Immature natural killer cell (primary cell): Measurements from ENCODE around the gene PTX4. TPM values are rescaled to one million over a fixed set of nuclear protein-coding genes. Genes with fewer than 3 reads are reported as not detected.

Experiments used
- DNase-seq, 3 donors: peaks; one replicate each; pipeline ENCODE4 v3.0.0; 2022; ENCODE audit warnings: mixed read lengths in 1 of 3
- H3K27ac Mint-ChIP-seq, 6 donors: one replicate each; pipeline ENCODE4 v1.8.0; 2020; ENCODE audit warnings: mixed read lengths in 6 of 6, mild to moderate bottlenecking in 5 of 6, inconsistent platforms in 4 of 6, moderate library complexity in 3 of 6
- H3K27me3 Mint-ChIP-seq, 3 donors: one replicate each; pipeline ENCODE4 v1.8.0; 2020 to 2021; ENCODE audit warnings: low read depth in 3 of 3, mild to moderate bottlenecking in 3 of 3, mixed read lengths in 3 of 3, moderate library complexity in 3 of 3, inconsistent platforms in 1 of 3
- H3K36me3 Mint-ChIP-seq, 3 donors: one replicate each; pipeline ENCODE4 v1.8.0; 2020; ENCODE audit warnings: mixed read lengths in 3 of 3, inconsistent platforms in 2 of 3, mild to moderate bottlenecking in 2 of 3
- H3K4me1 Mint-ChIP-seq, 2 donors: one replicate each; pipeline ENCODE4 v1.8.0; 2020; ENCODE audit warnings: inconsistent platforms in 2 of 2, mild to moderate bottlenecking in 2 of 2, mixed read lengths in 2 of 2, moderate library complexity in 1 of 2
- H3K4me3 Mint-ChIP-seq, 5 donors: one replicate each; pipeline ENCODE4 v1.8.0; 2020; ENCODE audit warnings: mild to moderate bottlenecking in 5 of 5, mixed read lengths in 5 of 5, inconsistent platforms in 3 of 5, moderate library complexity in 3 of 5
- H3K9me3 Mint-ChIP-seq, 6 donors: one replicate each; pipeline ENCODE4 v1.8.0; 2020; ENCODE audit warnings: mild to moderate bottlenecking in 6 of 6, mixed read lengths in 6 of 6, inconsistent platforms in 4 of 6, moderate library complexity in 3 of 6
- polyA plus RNA-seq, 3 donors: library from polyadenylated mRNA; unstranded; fragments of 300-500 nt; fragmentation: Illumina TruSeq; gene quantifications; one replicate each; pipeline ENCODE4 v1.2.3, GENCODE V29; 2021

Gene PTX4
- polyA plus RNA-seq, 3 donors from 2014 or later, result not detected

- H3K27ac Mint-ChIP-seq, result no peak overlapping the region
- DNase-seq, result no peak
- no peak overlapping the region for H3K4me3 Mint-ChIP-seq
- H3K27me3 Mint-ChIP-seq, result peaks cover 0 to 2% (median 2%) of the 10 kb centered on the region in 3 donors
- H3K4me1 Mint-ChIP-seq, result peaks cover 0 to 18% of the 10 kb centered on the region in 2 donors
- no peaks in the 10 kb centered on the region for H3K9me3 Mint-ChIP-seq
- H3K36me3 Mint-ChIP-seq, result no peaks in the 10 kb centered on the region
Measured at GRCh38 chr16:1528921-1529537, 40.3 kb upstream of the PTX4 start.

DNA sequence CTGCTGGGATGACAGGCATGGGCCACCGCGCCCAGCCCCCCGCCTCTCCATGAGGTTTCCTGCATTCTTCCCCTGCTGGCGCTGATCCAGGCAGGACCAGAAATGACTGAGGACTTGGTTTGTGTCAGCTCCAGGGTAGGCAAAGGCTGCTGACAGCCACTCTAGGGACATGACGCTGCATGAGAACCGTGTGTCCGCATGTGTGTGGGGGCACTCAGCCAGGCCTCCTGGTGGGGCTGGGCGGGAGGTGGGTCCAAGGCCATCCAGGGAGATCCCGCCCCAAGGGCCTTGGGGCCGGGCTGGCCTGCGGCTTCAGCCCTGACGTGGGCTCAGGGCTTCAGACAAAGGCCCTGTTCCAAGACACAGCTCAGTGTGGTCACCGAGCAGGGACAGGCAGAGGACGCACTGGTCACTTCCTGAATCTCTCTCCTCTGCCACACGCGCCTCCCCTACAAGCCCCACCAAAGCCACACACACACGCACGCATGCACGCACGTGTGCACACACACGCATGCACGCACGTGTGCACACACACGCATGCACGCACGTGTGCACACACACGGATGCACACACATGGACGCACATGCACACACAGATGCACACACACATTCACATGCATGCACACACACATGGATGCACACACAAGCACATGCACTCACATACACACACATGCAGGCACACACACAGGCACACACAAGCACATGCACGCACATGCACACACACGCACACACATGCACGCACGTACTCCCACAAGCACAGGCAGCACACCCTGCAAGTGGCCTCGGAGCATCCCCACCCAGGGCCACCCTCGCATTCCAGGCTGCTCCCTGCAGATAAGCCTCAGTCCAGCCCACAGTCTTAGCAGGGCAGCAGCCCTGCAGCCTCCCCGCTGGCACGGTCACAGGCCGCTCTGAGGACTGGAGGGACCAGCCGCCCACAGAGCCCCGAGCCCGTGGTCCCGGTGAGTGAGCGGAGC is 39.4 kb upstream of the PTX4 start:
- peaks cover 0 to 15% of the 10 kb centered on the region in 2 donors for H3K4me1 Mint-ChIP-seq
- H3K4me3 Mint-ChIP-seq, result no peak overlapping the region
- no peaks in the 10 kb centered on the region for H3K36me3 Mint-ChIP-seq
- no peak overlapping the region for H3K27ac Mint-ChIP-seq
- H3K27me3 Mint-ChIP-seq, result peaks cover 0 to 2% (median 2%) of the 10 kb centered on the region in 3 donors
- DNase-seq, result no peak
- no peaks in the 10 kb centered on the region for H3K9me3 Mint-ChIP-seq

DNA sequence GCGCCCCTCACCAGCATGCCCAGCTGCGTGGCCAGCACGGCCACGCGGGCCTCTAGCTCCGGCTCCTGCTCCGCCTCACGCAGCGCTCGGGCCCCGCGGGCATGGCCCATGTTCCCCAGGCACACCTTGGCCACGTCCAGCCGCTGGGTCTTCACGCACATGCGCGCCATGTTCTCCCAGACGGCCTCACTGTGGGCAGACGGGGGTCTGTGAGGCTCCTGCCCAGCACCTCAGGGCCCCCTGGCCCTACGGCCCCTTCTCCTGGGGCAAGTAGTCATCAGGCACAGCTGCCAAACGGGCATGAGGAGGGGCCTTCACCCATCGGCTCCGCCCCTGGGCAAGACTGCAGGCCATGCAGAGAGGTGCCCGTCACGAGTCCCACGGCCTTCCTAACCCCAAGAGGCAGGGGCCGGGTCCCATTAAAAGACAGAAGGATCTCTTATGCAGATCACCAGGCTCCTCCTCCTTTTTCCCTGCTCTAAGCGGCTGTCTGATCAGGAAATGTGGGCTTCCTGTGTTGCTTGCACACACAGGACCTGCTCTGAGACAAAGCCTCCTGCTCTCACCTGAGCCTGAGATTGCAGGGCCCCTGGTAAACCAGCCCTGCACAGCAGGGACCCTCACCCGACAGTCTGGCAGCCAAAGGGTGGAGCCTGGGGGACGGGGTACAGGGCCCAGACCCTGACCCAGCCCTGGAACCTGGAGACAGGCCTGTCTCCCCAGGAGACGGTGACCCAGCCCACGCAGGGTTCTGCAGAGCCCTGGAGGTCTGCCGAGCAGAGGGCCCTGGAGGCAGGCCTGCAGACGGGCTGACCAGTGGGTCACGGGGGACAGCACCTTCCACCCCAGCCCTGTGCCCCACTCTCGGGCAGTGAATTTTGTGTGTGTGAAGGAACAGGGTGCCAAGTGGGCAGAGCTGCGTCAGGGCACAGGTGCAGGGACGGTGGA is 38.1 kb upstream of the PTX4 start:
- Mint-ChIP-seq H3K27me3 (peaks cover 0 to 2% (median 2%) of the 10 kb centered on the region in 3 donors), H3K9me3 (no peaks in the 10 kb centered on the region), H3K4me1 (peaks cover 0 to 8% of the 10 kb centered on the region in 2 donors), H3K36me3 (no peaks in the 10 kb centered on the region), H3K27ac (no peak overlapping the region), H3K4me3 (no peak overlapping the region)
- no peak for DNase-seq

- Mint-ChIP-seq H3K9me3 (no peaks in the 10 kb centered on the region), H3K36me3 (no peaks in the 10 kb centered on the region), H3K4me3 (no peak overlapping the region), H3K27me3 (peaks cover 0 to 2% (median 2%) of the 10 kb centered on the region in 3 donors), H3K27ac (no peak overlapping the region), H3K4me1 (peaks cover 0 to 8% of the 10 kb centered on the region in 2 donors)
- no peak for DNase-seq
Measured at GRCh38 chr16:1525871-1526607, 37.3 kb upstream of the PTX4 start.

GRCh38 chr16:1524366-1524765 is 35.6 kb upstream of the PTX4 start:
- H3K27me3 Mint-ChIP-seq, result no peaks in the 10 kb centered on the region
- H3K4me3 Mint-ChIP-seq, result no peak overlapping the region
- peaks cover 0 to 7% of the 10 kb centered on the region in 2 donors for H3K4me1 Mint-ChIP-seq
- H3K27ac Mint-ChIP-seq, result no peak overlapping the region
- no peaks in the 10 kb centered on the region for H3K9me3 Mint-ChIP-seq
- no peak for DNase-seq
- no peaks in the 10 kb centered on the region for H3K36me3 Mint-ChIP-seq

DNA sequence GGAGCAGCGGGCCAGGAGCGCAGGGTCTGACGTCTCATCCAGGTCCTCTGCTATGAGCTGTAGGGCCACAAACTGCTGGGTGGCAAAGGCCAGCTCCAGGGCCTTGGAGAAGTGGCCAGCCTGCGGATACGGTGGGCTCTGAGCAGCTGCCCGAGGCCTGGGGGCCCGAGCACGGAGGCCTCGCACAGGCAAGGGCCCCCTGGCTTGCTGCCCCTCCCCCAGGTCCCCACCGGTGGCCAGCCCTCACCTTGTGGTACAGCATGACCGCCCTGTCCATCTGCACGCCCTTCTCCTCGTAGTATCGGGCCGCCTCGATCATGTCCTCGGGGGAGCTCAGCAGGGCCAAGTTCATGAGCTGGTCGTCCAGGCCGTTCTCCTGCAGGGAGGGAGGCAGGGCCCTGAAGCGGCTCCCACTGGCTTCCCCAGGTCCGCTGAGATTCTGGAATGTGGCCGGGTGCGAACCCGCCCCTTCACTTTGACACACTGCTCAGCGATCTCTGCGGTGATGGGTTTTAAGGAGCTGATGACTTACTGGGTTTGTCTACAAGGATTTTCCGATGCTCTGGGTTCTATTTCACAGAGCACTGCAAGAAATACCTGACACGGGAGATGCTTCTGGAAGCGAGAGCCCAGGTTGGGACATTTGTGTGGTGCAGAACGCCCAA is 35.0 kb upstream of the PTX4 start:
- no peaks in the 10 kb centered on the region for H3K27me3 Mint-ChIP-seq
- H3K4me1 Mint-ChIP-seq, result peaks cover 0 to 7% of the 10 kb centered on the region in 2 donors
- H3K9me3 Mint-ChIP-seq, result no peaks in the 10 kb centered on the region
- peak overlapping the region in 1 of 6 donors; percentile 45 for H3K27ac Mint-ChIP-seq
- no peak overlapping the region for H3K4me3 Mint-ChIP-seq
- H3K36me3 Mint-ChIP-seq, result no peaks in the 10 kb centered on the region
- no peak for DNase-seq

GRCh38 chr16:1520461-1520860 is 31.7 kb upstream of the PTX4 start:
- no peak overlapping the region for H3K4me3 Mint-ChIP-seq
- no peak overlapping the region for H3K27ac Mint-ChIP-seq
- H3K36me3 Mint-ChIP-seq, result no peaks in the 10 kb centered on the region
- no peak for DNase-seq
- no peaks in the 10 kb centered on the region for H3K9me3 Mint-ChIP-seq
- no peaks in the 10 kb centered on the region for H3K4me1 Mint-ChIP-seq
- H3K27me3 Mint-ChIP-seq, result peaks cover 0 to 2% (median 0%) of the 10 kb centered on the region in 3 donors

DNA sequence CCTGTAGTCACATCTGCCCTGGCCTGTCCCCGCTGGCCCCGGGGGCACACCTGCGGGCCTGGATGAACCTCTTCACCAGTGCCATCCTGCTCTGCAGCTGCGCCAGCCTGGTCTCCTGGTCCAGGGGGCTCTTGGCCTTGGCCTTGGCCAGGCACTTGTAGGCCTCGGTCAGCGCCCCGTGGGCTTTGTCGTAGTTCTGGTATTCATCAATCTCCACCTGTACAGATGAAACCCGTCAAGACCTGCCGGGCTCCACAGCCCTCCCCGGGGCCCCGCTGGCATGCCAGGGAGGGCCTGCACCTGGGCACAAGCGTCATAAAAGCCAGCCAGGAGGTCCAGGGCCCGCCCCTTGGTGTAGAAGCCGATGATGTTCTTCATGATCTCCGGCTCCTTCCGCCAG is 31.1 kb upstream of the PTX4 start:
- Mint-ChIP-seq H3K9me3 (no peaks in the 10 kb centered on the region), H3K36me3 (peaks cover 0 to 3% (median 0%) of the 10 kb centered on the region in 3 donors), H3K27me3 (peaks cover 0 to 3% (median 0%) of the 10 kb centered on the region in 3 donors), H3K4me3 (no peak overlapping the region), H3K4me1 (no peaks in the 10 kb centered on the region), H3K27ac (no peak overlapping the region)
- DNase-seq, result no peak

- Mint-ChIP-seq H3K4me3 (no peak overlapping the region), H3K27me3 (peaks cover 0 to 6% (median 0%) of the 10 kb centered on the region in 3 donors), H3K4me1 (no peaks in the 10 kb centered on the region), H3K27ac (no peak overlapping the region), H3K36me3 (peaks cover 0 to 8% (median 0%) of the 10 kb centered on the region in 3 donors), H3K9me3 (no peaks in the 10 kb centered on the region)
- no peak for DNase-seq
Measured at GRCh38 chr16:1518626-1519135, 29.9 kb upstream of the PTX4 start.

DNA sequence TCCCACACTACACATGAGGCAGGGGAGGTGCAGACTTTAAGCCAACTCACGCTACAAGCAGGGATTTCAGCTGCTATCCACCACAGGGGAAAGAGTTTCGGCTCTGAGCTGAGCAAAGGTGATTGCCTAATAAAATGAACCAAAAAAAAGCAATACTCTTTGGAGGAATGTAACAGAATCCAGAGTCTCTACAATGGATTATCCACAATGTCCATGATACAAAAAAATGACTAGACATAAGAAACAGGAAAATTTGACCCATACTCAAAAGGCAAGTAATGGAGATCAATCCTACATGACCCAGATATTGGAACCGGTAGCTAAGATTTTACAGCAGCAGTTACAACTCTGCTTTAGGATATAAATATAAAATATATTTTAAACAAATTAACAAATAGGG is 25.8 kb upstream of the PTX4 start:
- H3K36me3 Mint-ChIP-seq, result peaks cover 0 to 14% (median 0%) of the 10 kb centered on the region in 3 donors
- H3K9me3 Mint-ChIP-seq, result peaks cover 0 to 2% (median 0%) of the 10 kb centered on the region in 6 donors
- no peak overlapping the region for H3K27ac Mint-ChIP-seq
- DNase-seq, result no peak
- H3K4me3 Mint-ChIP-seq, result no peak overlapping the region
- peaks cover 0 to 6% (median 2%) of the 10 kb centered on the region in 3 donors for H3K27me3 Mint-ChIP-seq
- no peaks in the 10 kb centered on the region for H3K4me1 Mint-ChIP-seq

DNA sequence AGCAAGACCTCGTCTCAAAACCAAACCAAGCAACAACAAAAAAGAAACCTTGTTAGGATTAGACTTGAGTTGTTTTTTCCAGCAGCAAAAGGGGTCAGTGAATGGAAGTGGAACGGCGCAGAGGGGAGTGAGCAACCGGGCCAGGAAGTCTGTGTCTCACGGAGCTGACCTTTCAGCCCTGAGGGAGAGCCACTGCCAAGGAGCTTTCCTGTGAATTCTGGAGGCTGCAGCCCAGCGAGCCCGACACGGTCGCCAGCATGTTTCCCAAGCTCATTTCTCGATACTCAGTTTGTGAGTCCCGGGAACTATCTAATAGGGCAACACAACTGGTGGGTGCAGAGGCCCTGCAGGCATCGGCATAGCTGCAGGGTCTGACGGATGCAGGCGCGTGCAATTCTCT is 24.0 kb upstream of the PTX4 start:
- Mint-ChIP-seq H3K4me1 (no peaks in the 10 kb centered on the region), H3K27ac (no peak overlapping the region), H3K27me3 (peaks cover 0 to 6% (median 2%) of the 10 kb centered on the region in 3 donors), H3K4me3 (no peak overlapping the region), H3K9me3 (peaks cover 0 to 2% (median 0%) of the 10 kb centered on the region in 6 donors), H3K36me3 (peaks cover 0 to 14% (median 0%) of the 10 kb centered on the region in 3 donors)
- no peak for DNase-seq
